Stimulated activated CD4-positive, alpha-beta T cell treated with anti-CD3 and anti-CD28 coated beads, TNF-alpha, amount 100 ng/mL, for 24 hours (primary cell): ENCODE results near the gene CD46.

Experiments used
- DNase-seq, 3 experiments: peaks; one replicate each; pipeline ENCODE4 v3.0.0-alpha.2; 2020; ENCODE audit warnings: low read depth in 3 of 3

Gene CD46

GRCh38 chr1:207797229-207797973 lies 45.5 kb downstream of the CD46 start:
- peak; percentile 49 to 82 (median 66) for DNase-seq

GRCh38 chr1:207798847-207799246 lies 47.0 kb downstream of the CD46 start:
- no peak for DNase-seq

GRCh38 chr1:207799989-207800648 lies 48.3 kb downstream of the CD46 start:
- no peak for DNase-seq

GRCh38 chr1:207801819-207802218 lies 50.0 kb downstream of the CD46 start:
- DNase-seq, result no peak

GRCh38 chr1:207803678-207804077 lies 51.8 kb downstream of the CD46 start:
- DNase-seq, result no peak

- DNase-seq, result no peak
These were observed 53.0 kb downstream of the CD46 start for GRCh38 chr1:207804721-207805468.

- DNase-seq, result no peak
These were observed 54.1 kb downstream of the CD46 start for GRCh38 chr1:207805841-207806421.

- DNase-seq, result no peak
These were observed 54.9 kb downstream of the CD46 start for GRCh38 chr1:207806531-207807325.

GRCh38 chr1:207807326-207807689 lies 55.5 kb downstream of the CD46 start:
- no peak for DNase-seq

GRCh38 chr1:207807690-207808321 lies 56.0 kb downstream of the CD46 start:
- DNase-seq, result no peak

- DNase-seq, result no peak
These were observed 56.5 kb downstream of the CD46 start for GRCh38 chr1:207808322-207808705.

- DNase-seq, result no peak
These were observed 57.2 kb downstream of the CD46 start for GRCh38 chr1:207808911-207809555.

- no peak for DNase-seq
These were observed 58.3 kb downstream of the CD46 start for GRCh38 chr1:207810173-207810572.

- no peak for DNase-seq
These were observed 58.9 kb downstream of the CD46 start for GRCh38 chr1:207810606-207811295.

- no peak for DNase-seq
These were observed 59.5 kb downstream of the CD46 start for GRCh38 chr1:207811319-207811718.

- DNase-seq, result no peak
These were observed 60.3 kb downstream of the CD46 start for GRCh38 chr1:207811920-207812720.

GRCh38 chr1:207812778-207813511 lies 61.1 kb downstream of the CD46 start:
- no peak for DNase-seq

- no peak for DNase-seq
These were observed 61.6 kb downstream of the CD46 start for GRCh38 chr1:207813512-207813881.

GRCh38 chr1:207813946-207814345 lies 62.1 kb downstream of the CD46 start:
- no peak for DNase-seq
